Prostate gland (tissue), 2 donors: ENCODE results near the gene LMBR1.
"Not testable (repeated sequence)": the region's sequence is repeated elsewhere in the genome, so short reads cannot be mapped to it uniquely, and the experiment has no call there.

Source experiments
- CTCF ChIP-seq, 4 experiments: fragments of 200-600 bp in 2 of 4; fragments of 450-650 bp in 2 of 4; sonication (generic) in 2 of 4; IDR thresholded peaks; 1 replicate in 3 of 4; 2 replicates in 1 of 4; pipeline ENCODE4 v1.5.1; 2016 to 2019; ENCODE audit warnings: antibody characterized with exemption in 4 of 4, mild to moderate bottlenecking in 2 of 4, moderate library complexity in 2 of 4
- POLR2A ChIP-seq: fragments of 450-650 bp; IDR thresholded peaks from one replicate; pipeline ENCODE4 v1.6.1; 2016; ENCODE audit warnings: antibody characterized with exemption, mild to moderate bottlenecking

- not testable (repeated sequence) for TF ChIP-seq POLR2A; CTCF (IDR thresholded peaks at IDR 0.05)
Observed at GRCh38 chr7:156900093-156900492, 7.1 kb upstream of the LMBR1 start.
